Activated CD4-positive, alpha-beta T cell treated with anti-CD3 and anti-CD28 coated beads for 36 hours (primary cell): ENCODE measurements around the gene RAB36. TPM values are rescaled to one million over a fixed set of nuclear protein-coding genes. Genes with fewer than 3 reads are reported as not detected.

Source experiments
- ATAC-seq: fragments of 200-7000 bp; cut with Tn5 transposase; one replicate; pipeline ENCODE4 v1.10.0; 2021; ENCODE audit warnings: mild to moderate bottlenecking, moderate library complexity
- CTCF ChIA-PET: fragments of 350-600 bp; sonication (Branson Sonifier 250); formaldehyde crosslinking; loops from one replicate; lab custom pipeline; 2021; ENCODE audit warnings: antibody characterized with exemption; lab: Charles Lee
- POLR2A ChIA-PET: fragments of 350-600 bp; sonication (Branson Sonifier 250); formaldehyde crosslinking; loops from one replicate; lab custom pipeline; 2021; ENCODE audit warnings: antibody characterized with exemption, inconsistent platforms; lab: Charles Lee
- DNase-seq: peaks from one replicate; pipeline ENCODE4 v3.0.0-alpha.2; 2020
- H3K27ac Mint-ChIP-seq: one replicate; pipeline ENCODE4 v1.8.0; 2021; ENCODE audit warnings: mixed read lengths
- H3K27me3 Mint-ChIP-seq: one replicate; pipeline ENCODE4 v1.8.0; 2021; ENCODE audit warnings: mixed read lengths
- H3K36me3 Mint-ChIP-seq: one replicate; pipeline ENCODE4 v1.8.0; 2021; ENCODE audit warnings: low read depth, mixed read lengths
- H3K4me1 Mint-ChIP-seq: one replicate; pipeline ENCODE4 v1.8.0; 2021; ENCODE audit warnings: mixed read lengths
- H3K4me3 Mint-ChIP-seq: one replicate; pipeline ENCODE4 v1.8.0; 2021; ENCODE audit warnings: mild to moderate bottlenecking, moderate library complexity, mixed read lengths
- H3K9me3 Mint-ChIP-seq: one replicate; pipeline ENCODE4 v1.8.0; 2021; ENCODE audit warnings: low read depth, mixed read lengths
- intact Hi-C, 2 experiments: fragments of 100-400 bp; cut with DNase I in 1 of 2; cut with micrococcal nuclease in 1 of 2; formaldehyde crosslinking; loops; one replicate each; pipeline versions ENCODE4 v1.14.2 to v1.15.1; 2022 to 2024; cut with DNase I, micrococcal nuclease
- total RNA-seq, 2 experiments: library from RNA; stranded (reverse); gene quantifications; one replicate each; pipeline ENCODE4 v1.2.3, GENCODE V29; 2021

Gene RAB36
- total RNA-seq, 2 experiments from 2014 or later = 0.35 to 0.50 TPM

GRCh38 chr22:23204541-23205157 lies 59.4 kb downstream of the RAB36 start:
- H3K27me3 Mint-ChIP-seq = no peaks in the 10 kb centered on the region

GRCh38 chr22:23205339-23206049 lies 60.2 kb downstream of the RAB36 start:
- Mint-ChIP-seq H3K4me3 (no peak overlapping the region), H3K27ac (no peak overlapping the region), H3K4me1 (peaks cover 21% of the 10 kb centered on the region), H3K9me3 (no peaks in the 10 kb centered on the region), H3K36me3 (peaks cover 17% of the 10 kb centered on the region), H3K27me3 (no peaks in the 10 kb centered on the region)
- intact Hi-C loops = no loop called here
- ChIA-PET POLR2A (no interaction called here), CTCF (interaction anchor here (0.6 to 1.2 kb wide), 2 partner anchors 11 to 14 kb away, joined by 3 to 5 read pairs; no protein-coding TSS in a partner anchor)
- ATAC-seq (no peak), DNase-seq (peak; percentile 44)

More at GRCh38 chr22:23204541-23205157, 59.4 kb downstream of the RAB36 start:
- Mint-ChIP-seq H3K9me3 (no peaks in the 10 kb centered on the region), H3K4me3 (no peak overlapping the region), H3K4me1 (peaks cover 20% of the 10 kb centered on the region), H3K27ac (no peak overlapping the region), H3K36me3 (peaks cover 15% of the 10 kb centered on the region)
- ATAC-seq = no peak
- intact Hi-C loops = no loop called here
- DNase-seq = no peak
- ChIA-PET POLR2A (no interaction called here), CTCF (interaction anchor here (1.1 to 1.2 kb wide), 2 partner anchors 15 to 24 kb away, joined by 3 to 5 read pairs; partner anchors contain the start of gene BCR)

- Mint-ChIP-seq H3K4me1 (peaks cover 18% of the 10 kb centered on the region), H3K9me3 (no peaks in the 10 kb centered on the region), H3K36me3 (peaks cover 17% of the 10 kb centered on the region), H3K27ac (no peak overlapping the region), H3K27me3 (no peaks in the 10 kb centered on the region), H3K4me3 (no peak overlapping the region)
- intact Hi-C loops = no loop called here
- DNase-seq = no peak
- POLR2A ChIA-PET = no interaction called here
- CTCF ChIA-PET = no interaction called here
- no peak for ATAC-seq
These were observed 61.6 kb downstream of the RAB36 start for GRCh38 chr22:23206915-23207314.

- H3K27ac Mint-ChIP-seq = no peak overlapping the region
These were observed 62.6 kb downstream of the RAB36 start for GRCh38 chr22:23207729-23208393.

GRCh38 chr22:23210428-23211170 lies 65.3 kb downstream of the RAB36 start:
- Mint-ChIP-seq H3K9me3 (no peaks in the 10 kb centered on the region), H3K27ac (no peak overlapping the region), H3K36me3 (peaks cover 14% of the 10 kb centered on the region), H3K27me3 (no peaks in the 10 kb centered on the region), H3K4me1 (peaks cover 40% of the 10 kb centered on the region), H3K4me3 (no peak overlapping the region)
- DNase-seq (no peak), ATAC-seq (no peak)
- ChIA-PET CTCF (no interaction called here), POLR2A (no interaction called here)
- intact Hi-C loops = loop anchor here in 1 of 2 experiments (10.0 kb wide), 1 partner anchor 624 kb away; the partner anchor contains the start of gene DERL3

More at GRCh38 chr22:23207729-23208393, 62.6 kb downstream of the RAB36 start:
- Mint-ChIP-seq H3K27me3 (no peaks in the 10 kb centered on the region), H3K4me3 (no peak overlapping the region), H3K4me1 (peaks cover 16% of the 10 kb centered on the region), H3K9me3 (no peaks in the 10 kb centered on the region), H3K36me3 (peaks cover 17% of the 10 kb centered on the region)
- ChIA-PET POLR2A (no interaction called here), CTCF (interaction anchor here (0.7 kb wide), 1 partner anchor 19 kb away, joined by 3 read pairs; no protein-coding TSS in a partner anchor)
- ATAC-seq (no peak), DNase-seq (no peak)
- intact Hi-C loops = no loop called here

- intact Hi-C loops = loop anchor here in 1 of 2 experiments (10.0 kb wide), 1 partner anchor 623 kb away; the partner anchor contains the start of gene DERL3
- Mint-ChIP-seq H3K4me3 (no peak overlapping the region), H3K9me3 (no peaks in the 10 kb centered on the region), H3K27me3 (no peaks in the 10 kb centered on the region), H3K36me3 (peaks cover 13% of the 10 kb centered on the region), H3K27ac (no peak overlapping the region), H3K4me1 (peaks cover 46% of the 10 kb centered on the region)
- POLR2A ChIA-PET = no interaction called here
- DNase-seq (no peak), ATAC-seq (no peak)
- CTCF ChIA-PET = interaction anchor here (0.6 kb wide), 2 partner anchors 10 to 38 kb away, joined by 3 read pairs; no protein-coding TSS in a partner anchor
These were observed 66.3 kb downstream of the RAB36 start for GRCh38 chr22:23211622-23212021.

GRCh38 chr22:23212061-23213021 lies 67.1 kb downstream of the RAB36 start:
- intact Hi-C loops = loop anchor here in 1 of 2 experiments (10.0 kb wide), 1 partner anchor 622 kb away; the partner anchor contains the start of gene DERL3
- Mint-ChIP-seq H3K9me3 (no peaks in the 10 kb centered on the region), H3K27ac (peak overlapping the region; percentile 56), H3K4me3 (no peak overlapping the region), H3K27me3 (no peaks in the 10 kb centered on the region), H3K4me1 (peaks cover 52% of the 10 kb centered on the region), H3K36me3 (peaks cover 9% of the 10 kb centered on the region)
- ATAC-seq (no peak), DNase-seq (no peak)
- POLR2A ChIA-PET = no interaction called here
- CTCF ChIA-PET = interaction anchor here (0.6 kb wide), 3 partner anchors 10 to 38 kb away, joined by 3 read pairs; no protein-coding TSS in a partner anchor

- no peak for DNase-seq
- H3K27ac Mint-ChIP-seq = peak overlapping the region; percentile 49
- H3K27me3 Mint-ChIP-seq = no peaks in the 10 kb centered on the region
- intact Hi-C loops = loop anchor here in 1 of 2 experiments (10.0 kb wide), 1 partner anchor 622 kb away; the partner anchor contains the start of gene DERL3
- H3K9me3 Mint-ChIP-seq = no peaks in the 10 kb centered on the region
- ATAC-seq = no peak
- ChIA-PET CTCF (interaction anchor here (0.7 to 1.2 kb wide), 2 partner anchors 34 to 69 kb away, joined by 4 to 5 read pairs; no protein-coding TSS in a partner anchor), POLR2A (no interaction called here)
- H3K36me3 Mint-ChIP-seq = peaks cover 6% of the 10 kb centered on the region
- H3K4me1 Mint-ChIP-seq = peaks cover 60% of the 10 kb centered on the region
- H3K4me3 Mint-ChIP-seq = no peak overlapping the region
These were observed 67.8 kb downstream of the RAB36 start for GRCh38 chr22:23213022-23213555.

- H3K9me3 Mint-ChIP-seq = no peaks in the 10 kb centered on the region
- ChIA-PET CTCF (interaction anchor here (0.7 to 1.2 kb wide), 2 partner anchors 35 to 68 kb away, joined by 4 to 5 read pairs; no protein-coding TSS in a partner anchor), POLR2A (no interaction called here)
- no peak overlapping the region for H3K4me3 Mint-ChIP-seq
- DNase-seq = no peak
- intact Hi-C loops = loop anchor here in 1 of 2 experiments (10.0 kb wide), 1 partner anchor 621 kb away; the partner anchor contains the start of gene DERL3
- peaks cover 6% of the 10 kb centered on the region for H3K36me3 Mint-ChIP-seq
- no peak for ATAC-seq
- H3K4me1 Mint-ChIP-seq = peaks cover 66% of the 10 kb centered on the region
- no peaks in the 10 kb centered on the region for H3K27me3 Mint-ChIP-seq
- peak overlapping the region; percentile 56 for H3K27ac Mint-ChIP-seq
These were observed 68.5 kb downstream of the RAB36 start for GRCh38 chr22:23213581-23214334.
